Measurements from ENCODE around the gene PNLIPRP2.

DNA sequence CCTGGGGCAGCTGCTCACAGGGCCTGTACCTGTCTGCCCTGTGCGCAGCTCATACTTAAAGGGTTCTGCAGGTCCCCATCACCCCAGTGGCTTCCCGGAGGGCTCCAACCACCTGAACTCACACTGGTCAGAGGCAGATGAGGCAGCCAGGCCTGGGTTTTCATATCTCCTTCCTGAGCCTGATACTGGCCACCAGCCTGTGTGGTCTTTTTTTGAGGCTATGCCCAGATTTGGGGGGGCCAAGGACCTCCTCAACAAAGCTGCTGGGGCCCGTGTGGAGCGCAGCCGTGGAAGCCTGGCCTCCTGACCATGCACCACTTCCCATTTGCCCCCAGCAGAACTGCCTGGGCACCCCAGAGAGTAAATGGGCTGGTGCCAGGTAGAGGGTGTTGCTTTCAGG is 25.7 kb downstream of the PNLIPRP2 start:
- TF ChIP-seq, protein P1, sequence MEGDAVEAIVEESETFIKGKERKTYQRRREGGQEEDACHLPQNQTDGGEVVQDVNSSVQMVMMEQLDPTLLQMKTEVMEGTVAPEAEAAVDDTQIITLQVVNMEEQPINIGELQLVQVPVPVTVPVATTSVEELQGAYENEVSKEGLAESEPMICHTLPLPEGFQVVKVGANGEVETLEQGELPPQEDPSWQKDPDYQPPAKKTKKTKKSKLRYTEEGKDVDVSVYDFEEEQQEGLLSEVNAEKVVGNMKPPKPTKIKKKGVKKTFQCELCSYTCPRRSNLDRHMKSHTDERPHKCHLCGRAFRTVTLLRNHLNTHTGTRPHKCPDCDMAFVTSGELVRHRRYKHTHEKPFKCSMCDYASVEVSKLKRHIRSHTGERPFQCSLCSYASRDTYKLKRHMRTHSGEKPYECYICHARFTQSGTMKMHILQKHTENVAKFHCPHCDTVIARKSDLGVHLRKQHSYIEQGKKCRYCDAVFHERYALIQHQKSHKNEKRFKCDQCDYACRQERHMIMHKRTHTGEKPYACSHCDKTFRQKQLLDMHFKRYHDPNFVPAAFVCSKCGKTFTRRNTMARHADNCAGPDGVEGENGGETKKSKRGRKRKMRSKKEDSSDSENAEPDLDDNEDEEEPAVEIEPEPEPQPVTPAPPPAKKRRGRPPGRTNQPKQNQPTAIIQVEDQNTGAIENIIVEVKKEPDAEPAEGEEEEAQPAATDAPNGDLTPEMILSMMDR (IDR thresholded peaks at IDR 0.05; ENCODE audit: insufficient read depth, low read length, poor library complexity, severe bottlenecking), result no peak
- TF ChIP-seq EZH2phosphoT487 (conservative IDR thresholded peaks at IDR 0.05; ENCODE audit: low read length), result no peak
